ENCODE measurements around the gene ULBP1.
"Not testable (repeated sequence)": the region's sequence is repeated elsewhere in the genome, so short reads cannot be mapped to it uniquely, and the experiment has no call there.

ULBP1 gene

GRCh38 chr6:149967591-149967990 is 3.8 kb downstream of the ULBP1 start:
- TF ChIP-seq CTCF (IDR thresholded peaks at IDR 0.05; ENCODE audit: low read length), result no peak
- TF ChIP-seq EZH2 (IDR thresholded peaks at IDR 0.05; ENCODE audit: borderline replicate concordance, low read length), result no peak
- no peak overlapping the region for H3K27ac ChIP-seq (ENCODE audit: low read depth, low read length, poor library complexity, severe bottlenecking)
- no peak overlapping the region for H3K4me2 ChIP-seq (ENCODE audit: low read length)
- no peak overlapping the region for H3K4me3 ChIP-seq (ENCODE audit: low read depth, low read length, poor library complexity, severe bottlenecking)
- no peaks in the 10 kb centered on the region for H4K20me1 ChIP-seq (ENCODE audit: insufficient read depth, low read length)
- H3K79me2 ChIP-seq (ENCODE audit: insufficient read depth, low read length), result no peaks in the 10 kb centered on the region
- H3K9me2 ChIP-seq (ENCODE audit: low read depth, low read length), result no peaks in the 10 kb centered on the region
- H3K27me3 ChIP-seq (ENCODE audit: insufficient read depth, low read length), result no peaks in the 10 kb centered on the region
- peaks cover 11% of the 10 kb centered on the region for H3K4me1 ChIP-seq (ENCODE audit: insufficient read depth, low read length, severe bottlenecking)
- H2AFZ ChIP-seq (ENCODE audit: low read length), result no peak overlapping the region
- no peaks in the 10 kb centered on the region for H3K9me3 ChIP-seq (ENCODE audit: low read length)
- no peaks in the 10 kb centered on the region for H3K36me3 ChIP-seq (ENCODE audit: insufficient read depth, low read length)
- no peak overlapping the region for H3K9ac ChIP-seq (ENCODE audit: low read length)
- no peaks in the 10 kb centered on the region for H3F3A ChIP-seq (ENCODE audit: insufficient read depth, low read length)

- not testable (repeated sequence) for H3K79me2 ChIP-seq (ENCODE audit: insufficient read depth, low read length); H3K27me3 ChIP-seq (ENCODE audit: insufficient read depth, low read length); H3K9me2 ChIP-seq (ENCODE audit: low read depth, low read length); H3K9ac ChIP-seq (ENCODE audit: low read length); H3K27ac ChIP-seq (ENCODE audit: low read depth, low read length, poor library complexity, severe bottlenecking); H4K20me1 ChIP-seq (ENCODE audit: insufficient read depth, low read length); H3K36me3 ChIP-seq (ENCODE audit: insufficient read depth, low read length); H3K4me1 ChIP-seq (ENCODE audit: insufficient read depth, low read length, severe bottlenecking); H3F3A ChIP-seq (ENCODE audit: insufficient read depth, low read length); H3K4me3 ChIP-seq (ENCODE audit: low read depth, low read length, poor library complexity, severe bottlenecking); H2AFZ ChIP-seq (ENCODE audit: low read length); H3K4me2 ChIP-seq (ENCODE audit: low read length); H3K9me3 ChIP-seq (ENCODE audit: low read length)
These were observed 4.3 kb downstream of the ULBP1 start for GRCh38 chr6:149967999-149968398.

GRCh38 chr6:149968909-149969308 is 5.2 kb downstream of the ULBP1 start:
- not testable (repeated sequence) for H4K20me1 ChIP-seq (ENCODE audit: insufficient read depth, low read length); H3K9ac ChIP-seq (ENCODE audit: low read length); H3K9me3 ChIP-seq (ENCODE audit: low read length); H3K4me2 ChIP-seq (ENCODE audit: low read length); H3K9me2 ChIP-seq (ENCODE audit: low read depth, low read length); H3K36me3 ChIP-seq (ENCODE audit: insufficient read depth, low read length); H3F3A ChIP-seq (ENCODE audit: insufficient read depth, low read length); H3K27ac ChIP-seq (ENCODE audit: low read depth, low read length, poor library complexity, severe bottlenecking); H3K79me2 ChIP-seq (ENCODE audit: insufficient read depth, low read length); H3K4me3 ChIP-seq (ENCODE audit: low read depth, low read length, poor library complexity, severe bottlenecking); H3K4me1 ChIP-seq (ENCODE audit: insufficient read depth, low read length, severe bottlenecking); H2AFZ ChIP-seq (ENCODE audit: low read length); H3K27me3 ChIP-seq (ENCODE audit: insufficient read depth, low read length)

- TF ChIP-seq EZH2 (IDR thresholded peaks at IDR 0.05; ENCODE audit: borderline replicate concordance, low read length) (no peak), CTCF (IDR thresholded peaks at IDR 0.05; ENCODE audit: low read length) (no peak)
- no peaks in the 10 kb centered on the region for H3F3A ChIP-seq (ENCODE audit: insufficient read depth, low read length)
- no peaks in the 10 kb centered on the region for H3K9me2 ChIP-seq (ENCODE audit: low read depth, low read length)
- no peak overlapping the region for H3K27ac ChIP-seq (ENCODE audit: low read depth, low read length, poor library complexity, severe bottlenecking)
- H3K79me2 ChIP-seq (ENCODE audit: insufficient read depth, low read length), result no peaks in the 10 kb centered on the region
- no peak overlapping the region for H2AFZ ChIP-seq (ENCODE audit: low read length)
- H3K9me3 ChIP-seq (ENCODE audit: low read length), result no peaks in the 10 kb centered on the region
- no peaks in the 10 kb centered on the region for H3K27me3 ChIP-seq (ENCODE audit: insufficient read depth, low read length)
- H3K9ac ChIP-seq (ENCODE audit: low read length), result no peak overlapping the region
- H3K4me1 ChIP-seq (ENCODE audit: insufficient read depth, low read length, severe bottlenecking), result no peaks in the 10 kb centered on the region
- no peaks in the 10 kb centered on the region for H4K20me1 ChIP-seq (ENCODE audit: insufficient read depth, low read length)
- H3K4me3 ChIP-seq (ENCODE audit: low read depth, low read length, poor library complexity, severe bottlenecking), result no peak overlapping the region
- H3K36me3 ChIP-seq (ENCODE audit: insufficient read depth, low read length), result no peaks in the 10 kb centered on the region
- H3K4me2 ChIP-seq (ENCODE audit: low read length), result no peak overlapping the region
These were observed 5.9 kb downstream of the ULBP1 start for GRCh38 chr6:149969635-149970034.

- not testable (repeated sequence) for H3K9ac ChIP-seq (ENCODE audit: low read length); H3K79me2 ChIP-seq (ENCODE audit: insufficient read depth, low read length); H3K4me3 ChIP-seq (ENCODE audit: low read depth, low read length, poor library complexity, severe bottlenecking); H3K36me3 ChIP-seq (ENCODE audit: insufficient read depth, low read length); H3K9me2 ChIP-seq (ENCODE audit: low read depth, low read length); H3K27me3 ChIP-seq (ENCODE audit: insufficient read depth, low read length); H3F3A ChIP-seq (ENCODE audit: insufficient read depth, low read length); H3K4me2 ChIP-seq (ENCODE audit: low read length); H4K20me1 ChIP-seq (ENCODE audit: insufficient read depth, low read length); H3K4me1 ChIP-seq (ENCODE audit: insufficient read depth, low read length, severe bottlenecking); H2AFZ ChIP-seq (ENCODE audit: low read length); H3K27ac ChIP-seq (ENCODE audit: low read depth, low read length, poor library complexity, severe bottlenecking); H3K9me3 ChIP-seq (ENCODE audit: low read length)
These were observed 10.7 kb downstream of the ULBP1 start for GRCh38 chr6:149974394-149974793.

Data from OCI-LY1 (cell line).